ENCODE measurements around the gene AXIN2.

DNA sequence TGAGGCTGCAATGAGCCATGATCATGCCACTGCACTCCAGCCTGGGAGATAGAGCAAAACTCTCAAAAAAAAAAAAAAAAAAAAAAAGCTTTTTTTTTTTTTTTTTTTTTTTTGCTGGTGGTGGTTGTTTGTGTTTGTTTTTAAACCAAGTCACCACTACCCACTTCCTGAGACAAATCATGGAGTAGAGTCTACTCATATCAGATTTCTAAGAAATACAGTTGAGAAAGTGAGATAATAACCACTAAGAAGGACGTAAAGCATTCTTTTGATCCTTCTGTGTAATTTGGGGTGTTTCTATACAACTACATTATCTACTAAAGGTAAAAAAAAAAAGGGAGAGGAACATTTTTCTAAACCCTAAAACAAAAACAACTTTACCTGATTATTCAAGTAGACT, 38.0 kb downstream of the AXIN2 start:
- TF ChIP-seq POLR2A (IDR thresholded peaks at IDR 0.05): no peak
- TF ChIP-seq, protein P1, sequence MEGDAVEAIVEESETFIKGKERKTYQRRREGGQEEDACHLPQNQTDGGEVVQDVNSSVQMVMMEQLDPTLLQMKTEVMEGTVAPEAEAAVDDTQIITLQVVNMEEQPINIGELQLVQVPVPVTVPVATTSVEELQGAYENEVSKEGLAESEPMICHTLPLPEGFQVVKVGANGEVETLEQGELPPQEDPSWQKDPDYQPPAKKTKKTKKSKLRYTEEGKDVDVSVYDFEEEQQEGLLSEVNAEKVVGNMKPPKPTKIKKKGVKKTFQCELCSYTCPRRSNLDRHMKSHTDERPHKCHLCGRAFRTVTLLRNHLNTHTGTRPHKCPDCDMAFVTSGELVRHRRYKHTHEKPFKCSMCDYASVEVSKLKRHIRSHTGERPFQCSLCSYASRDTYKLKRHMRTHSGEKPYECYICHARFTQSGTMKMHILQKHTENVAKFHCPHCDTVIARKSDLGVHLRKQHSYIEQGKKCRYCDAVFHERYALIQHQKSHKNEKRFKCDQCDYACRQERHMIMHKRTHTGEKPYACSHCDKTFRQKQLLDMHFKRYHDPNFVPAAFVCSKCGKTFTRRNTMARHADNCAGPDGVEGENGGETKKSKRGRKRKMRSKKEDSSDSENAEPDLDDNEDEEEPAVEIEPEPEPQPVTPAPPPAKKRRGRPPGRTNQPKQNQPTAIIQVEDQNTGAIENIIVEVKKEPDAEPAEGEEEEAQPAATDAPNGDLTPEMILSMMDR (IDR thresholded peaks at IDR 0.05): no peak

Data from testis (tissue), 2 donors.